Glutamatergic neuron (in vitro differentiated cells): Measurements from ENCODE around the gene COPB2. TPM values are rescaled to one million over a fixed set of nuclear protein-coding genes. Genes with fewer than 3 reads are reported as not detected.
A peak's percentile ranks its signal among the peaks of the same experiment; 100 is the strongest.

Experiments
- DNase-seq: peaks from one replicate; pipeline ENCODE4 v3.0.0; 2022
- H3K27ac Mint-ChIP-seq: one replicate; pipeline ENCODE4 v1.8.0; 2020; ENCODE audit warnings: mild to moderate bottlenecking, mixed read lengths, inconsistent platforms; ENCODE audit not compliant: unreplicated experiment
- H3K27me3 Mint-ChIP-seq: one replicate; pipeline ENCODE4 v1.8.0; 2020; ENCODE audit warnings: mild to moderate bottlenecking, moderate library complexity, mixed read lengths, inconsistent platforms; ENCODE audit not compliant: unreplicated experiment
- H3K36me3 Mint-ChIP-seq: one replicate; pipeline ENCODE4 v1.8.0; 2020; ENCODE audit warnings: mild to moderate bottlenecking, mixed read lengths, inconsistent platforms; ENCODE audit not compliant: unreplicated experiment
- H3K4me1 Mint-ChIP-seq: one replicate; pipeline ENCODE4 v1.8.0; 2020; ENCODE audit warnings: mild to moderate bottlenecking, low read depth, mixed read lengths, inconsistent platforms; ENCODE audit not compliant: unreplicated experiment
- H3K4me3 Mint-ChIP-seq: one replicate; pipeline ENCODE4 v1.8.0; 2020; ENCODE audit warnings: mild to moderate bottlenecking, mixed read lengths, inconsistent platforms; ENCODE audit not compliant: unreplicated experiment
- H3K9me3 Mint-ChIP-seq: one replicate; pipeline ENCODE4 v1.8.0; 2020; ENCODE audit warnings: mild to moderate bottlenecking, moderate library complexity, mixed read lengths, inconsistent platforms; ENCODE audit not compliant: unreplicated experiment
- total RNA-seq: library from RNA; stranded (reverse); fragmentation: NEBNext Ultra II Directional; extraction: Animal tissue kit (Norgen Biotek cat#: 25700); gene quantifications from one replicate; pipeline ENCODE4 v1.2.1, GENCODE V29; 2021; ENCODE audit not compliant: unreplicated experiment
- TF ChIP-seq, protein P1 (sequence below): fragments of 200-600 bp; sonication (generic); IDR thresholded peaks from one replicate; pipeline ENCODE4 v1.5.0; 2021; ENCODE audit not compliant: partially characterized antibody, unreplicated experiment

The COPB2 gene
- total RNA-seq, 1 donor from 2014 or later, result 127 TPM

DNA sequence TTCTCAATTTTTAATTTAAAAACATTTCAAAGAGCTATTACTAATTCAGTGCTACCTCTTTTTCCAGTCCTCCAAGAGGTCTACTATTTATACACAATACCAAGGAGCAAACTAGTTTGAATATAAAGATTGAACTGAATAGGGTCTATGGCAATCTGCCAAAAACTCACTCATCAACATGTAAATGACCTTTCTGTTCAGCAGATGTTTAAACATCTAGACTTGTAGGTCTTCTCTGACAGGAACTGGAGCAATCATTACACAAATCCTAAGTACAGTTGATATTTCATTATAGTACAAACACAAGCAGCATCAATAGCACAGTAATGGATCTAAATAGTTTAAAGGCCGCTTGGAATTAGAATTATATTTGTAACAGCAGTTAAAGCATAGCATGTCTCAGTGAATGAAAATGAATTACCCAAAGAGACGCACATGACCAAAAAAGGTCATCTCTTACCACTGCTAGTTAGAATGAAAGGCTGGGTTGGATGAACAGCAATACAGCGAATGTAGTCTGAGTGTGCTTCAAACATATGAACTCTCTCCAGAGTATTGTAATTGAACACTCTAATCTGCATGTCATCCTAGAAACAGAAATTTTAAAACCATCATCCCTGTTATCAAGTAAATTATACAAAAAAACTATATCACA, 10.7 kb downstream of the COPB2 start:
- H3K36me3 Mint-ChIP-seq, result no peaks in the 10 kb centered on the region

DNA sequence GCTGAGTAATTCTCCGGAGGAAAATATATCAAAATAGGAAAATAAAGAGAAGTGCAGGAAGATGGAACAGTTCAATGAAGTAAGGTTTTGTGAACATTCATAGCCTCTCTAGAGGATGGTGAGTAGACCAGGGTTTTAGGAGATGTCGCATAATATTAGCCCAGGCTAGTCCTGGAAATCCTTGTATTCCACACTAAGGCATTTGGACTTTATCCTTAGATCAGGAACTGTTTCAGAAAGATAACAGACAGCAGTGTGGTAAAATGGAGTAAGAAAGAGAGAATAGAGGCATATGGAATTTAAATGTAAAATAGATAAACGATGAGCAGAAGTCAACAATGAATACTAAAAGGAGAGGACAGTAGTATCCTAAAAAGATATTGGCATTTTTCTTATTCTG, 12.1 kb downstream of the COPB2 start:
- no peak for DNase-seq
- no peaks in the 10 kb centered on the region for H3K9me3 Mint-ChIP-seq
- no peaks in the 10 kb centered on the region for H3K27me3 Mint-ChIP-seq
- TF ChIP-seq, protein P1, sequence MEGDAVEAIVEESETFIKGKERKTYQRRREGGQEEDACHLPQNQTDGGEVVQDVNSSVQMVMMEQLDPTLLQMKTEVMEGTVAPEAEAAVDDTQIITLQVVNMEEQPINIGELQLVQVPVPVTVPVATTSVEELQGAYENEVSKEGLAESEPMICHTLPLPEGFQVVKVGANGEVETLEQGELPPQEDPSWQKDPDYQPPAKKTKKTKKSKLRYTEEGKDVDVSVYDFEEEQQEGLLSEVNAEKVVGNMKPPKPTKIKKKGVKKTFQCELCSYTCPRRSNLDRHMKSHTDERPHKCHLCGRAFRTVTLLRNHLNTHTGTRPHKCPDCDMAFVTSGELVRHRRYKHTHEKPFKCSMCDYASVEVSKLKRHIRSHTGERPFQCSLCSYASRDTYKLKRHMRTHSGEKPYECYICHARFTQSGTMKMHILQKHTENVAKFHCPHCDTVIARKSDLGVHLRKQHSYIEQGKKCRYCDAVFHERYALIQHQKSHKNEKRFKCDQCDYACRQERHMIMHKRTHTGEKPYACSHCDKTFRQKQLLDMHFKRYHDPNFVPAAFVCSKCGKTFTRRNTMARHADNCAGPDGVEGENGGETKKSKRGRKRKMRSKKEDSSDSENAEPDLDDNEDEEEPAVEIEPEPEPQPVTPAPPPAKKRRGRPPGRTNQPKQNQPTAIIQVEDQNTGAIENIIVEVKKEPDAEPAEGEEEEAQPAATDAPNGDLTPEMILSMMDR, result no peak
- H3K4me3 Mint-ChIP-seq, result peak overlapping the region; percentile 3
- H3K4me1 Mint-ChIP-seq, result peaks cover 8% of the 10 kb centered on the region
- H3K36me3 Mint-ChIP-seq, result no peaks in the 10 kb centered on the region
- no peak overlapping the region for H3K27ac Mint-ChIP-seq

More for the DNA sequence above, 10.7 kb downstream of the COPB2 start:
- Mint-ChIP-seq H3K4me3 (no peak overlapping the region), H3K9me3 (no peaks in the 10 kb centered on the region), H3K27me3 (no peaks in the 10 kb centered on the region), H3K4me1 (peaks cover 8% of the 10 kb centered on the region), H3K27ac (peak overlapping the region; percentile 77)
- TF ChIP-seq, protein P1, result no peak
- DNase-seq, result no peak

DNA sequence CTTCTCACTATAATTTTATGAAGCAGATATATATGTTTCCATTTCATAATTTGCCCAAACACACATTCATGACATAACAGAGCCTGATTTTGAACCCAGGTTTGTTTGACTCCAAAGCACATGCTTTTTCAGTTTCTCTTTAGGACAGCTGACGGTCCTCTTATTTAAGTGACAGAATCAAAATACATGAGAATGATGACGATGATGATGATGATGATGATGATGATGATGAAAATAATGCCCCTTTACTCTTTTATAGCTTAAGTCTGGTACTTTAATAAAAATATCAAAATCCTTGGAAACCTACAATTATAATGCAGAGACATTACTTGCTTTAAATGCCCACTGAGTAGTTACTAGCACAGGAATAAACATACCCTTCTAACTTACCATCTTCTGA, 15.3 kb downstream of the COPB2 start:
- TF ChIP-seq, protein P1, result no peak
- H3K27ac Mint-ChIP-seq, result no peak overlapping the region
- DNase-seq, result no peak
- H3K4me3 Mint-ChIP-seq, result no peak overlapping the region
- H3K27me3 Mint-ChIP-seq, result no peaks in the 10 kb centered on the region
- no peaks in the 10 kb centered on the region for H3K36me3 Mint-ChIP-seq
- no peaks in the 10 kb centered on the region for H3K9me3 Mint-ChIP-seq
- peaks cover 5% of the 10 kb centered on the region for H3K4me1 Mint-ChIP-seq

DNA sequence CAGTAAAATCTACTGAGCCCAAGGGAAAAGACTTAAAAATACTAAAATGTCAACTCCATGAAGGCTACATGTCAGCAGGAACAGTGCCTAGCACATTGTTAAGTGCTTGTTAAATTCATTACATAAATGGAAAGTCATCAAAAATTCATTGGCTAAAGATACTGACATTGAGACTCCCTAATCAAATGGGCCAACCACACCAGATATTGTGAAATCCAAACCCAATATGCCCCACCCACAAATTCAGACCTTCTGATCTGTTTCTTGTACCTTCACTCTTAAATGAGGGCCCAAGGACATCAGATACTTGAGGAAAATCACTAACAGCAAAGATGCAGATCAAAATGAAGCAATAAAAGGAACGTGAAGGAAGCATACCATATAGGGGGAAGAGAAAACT, 24.9 kb downstream of the COPB2 start:
- Mint-ChIP-seq H3K4me3 (no peak overlapping the region), H3K9me3 (peaks cover 2% of the 10 kb centered on the region), H3K27ac (no peak overlapping the region), H3K27me3 (no peaks in the 10 kb centered on the region), H3K36me3 (no peaks in the 10 kb centered on the region), H3K4me1 (no peaks in the 10 kb centered on the region)
- DNase-seq, result no peak
- TF ChIP-seq, protein P1, result no peak

DNA sequence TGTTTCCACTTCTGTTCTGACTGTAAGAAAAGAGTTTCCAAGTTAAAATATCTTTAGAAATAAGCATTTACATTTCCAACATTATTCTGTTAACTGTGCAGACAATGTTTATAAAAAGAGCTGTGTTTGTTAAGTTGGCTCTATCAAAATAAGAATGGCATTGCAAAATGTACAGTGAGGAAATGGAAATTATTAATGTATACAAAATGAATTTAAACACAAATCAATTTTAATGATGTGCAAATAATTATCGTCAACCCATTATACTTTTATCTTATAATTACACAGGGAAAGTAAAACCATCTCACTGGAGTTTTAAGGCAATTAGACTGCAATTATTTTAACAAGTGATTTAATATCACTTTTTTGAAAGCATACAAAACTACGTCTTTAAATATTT, 28.2 kb downstream of the COPB2 start:
- no peak overlapping the region for H3K27ac Mint-ChIP-seq
- no peak overlapping the region for H3K4me3 Mint-ChIP-seq
- TF ChIP-seq, protein P1, result no peak
- no peaks in the 10 kb centered on the region for H3K27me3 Mint-ChIP-seq
- no peaks in the 10 kb centered on the region for H3K36me3 Mint-ChIP-seq
- H3K9me3 Mint-ChIP-seq, result peaks cover 2% of the 10 kb centered on the region
- no peaks in the 10 kb centered on the region for H3K4me1 Mint-ChIP-seq
- DNase-seq, result no peak
